KBM-7 (cell line): Measurements from ENCODE around the gene PLCB1.

Experiments
- DNase-seq: peaks from one replicate; pipeline ENCODE4 v3.0.0-alpha.2; 2015
- in situ Hi-C: fragments of 300-500 bp; cut with MboI; formaldehyde crosslinking; loops from 2 replicates; pipeline ENCODE4 v1.14.3; 2020; ENCODE audit warnings: low sequenced_read_pairs, low pct_unique_long_range_greater_than_20kb, mixed read lengths

The PLCB1 gene

DNA sequence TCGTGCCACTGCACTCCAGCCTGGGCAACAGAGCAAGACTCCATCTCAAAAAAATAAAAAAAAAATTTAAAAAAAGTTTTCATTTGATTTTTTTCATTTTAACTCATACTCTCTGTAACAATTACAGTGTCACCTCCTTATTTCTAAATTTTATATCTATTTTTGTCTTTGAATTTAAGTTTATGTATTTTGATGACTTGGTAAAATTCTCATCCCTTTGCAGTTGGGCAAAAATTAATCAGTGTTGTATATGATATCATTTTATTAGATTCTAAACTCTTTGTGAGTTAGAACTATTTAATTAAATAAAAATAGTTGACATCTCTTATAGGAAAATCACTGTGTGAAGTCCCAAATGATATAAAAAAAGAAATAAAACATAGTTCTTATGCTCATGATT is 270.7 kb downstream of the PLCB1 start:
- DNase-seq: no peak
- in situ Hi-C loops: no loop called here

DNA sequence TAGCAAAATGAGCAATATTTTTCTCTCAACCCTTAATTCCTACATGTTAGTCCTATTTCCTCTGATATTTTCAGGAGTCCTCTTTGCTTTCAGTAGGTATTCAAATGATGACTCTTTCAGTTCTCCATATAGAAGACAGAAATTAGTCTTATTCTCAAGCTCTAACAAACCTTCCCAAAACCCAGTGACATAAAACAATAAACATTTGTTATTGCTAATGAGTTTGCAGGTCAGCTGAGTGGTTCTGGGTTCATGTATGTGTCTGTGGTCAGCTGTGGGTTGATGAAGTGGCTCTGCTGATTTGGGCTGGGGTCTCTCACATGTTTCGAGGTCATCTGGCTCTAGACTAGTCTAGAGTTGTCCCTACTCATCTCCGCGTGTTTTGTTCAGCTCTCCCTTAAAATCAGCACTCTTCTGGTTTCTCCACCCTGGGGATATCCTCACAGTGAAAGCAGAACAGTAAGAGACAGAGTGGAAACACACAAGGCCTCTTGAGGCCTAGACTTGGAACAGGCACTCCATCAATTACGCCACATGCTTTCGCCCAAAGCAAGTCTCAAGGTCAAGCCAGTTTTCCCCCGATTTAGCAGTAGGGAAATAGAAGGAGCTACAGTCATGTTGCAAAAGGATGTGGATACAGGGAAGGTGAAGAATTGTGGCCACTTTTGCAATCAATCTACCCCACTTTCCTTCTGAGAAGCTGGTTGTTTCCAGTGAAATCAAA is 273.0 kb downstream of the PLCB1 start:
- in situ Hi-C loops: no loop called here

DNA sequence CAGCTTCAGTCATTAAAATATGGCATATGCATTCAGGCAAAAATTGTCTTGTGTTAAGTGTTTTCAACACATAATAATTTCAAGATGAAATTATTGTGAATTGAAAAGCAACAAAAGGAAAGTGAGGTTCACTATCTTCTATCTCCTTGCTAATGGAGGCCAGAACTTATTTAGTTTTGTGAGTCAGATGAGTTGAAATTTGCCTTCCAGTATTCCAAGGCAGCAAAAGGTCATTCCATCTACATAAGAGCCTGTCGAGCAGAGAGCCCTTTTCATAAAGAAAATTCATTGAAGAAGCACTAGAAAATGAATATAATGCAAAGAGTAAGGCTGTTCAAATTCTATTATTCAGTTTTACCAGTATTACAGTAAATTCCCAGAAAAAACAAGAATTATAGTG is 274.3 kb downstream of the PLCB1 start:
- in situ Hi-C loops: no loop called here
- DNase-seq: no peak

More for the DNA sequence above, 273.0 kb downstream of the PLCB1 start:
- DNase-seq: no peak

DNA sequence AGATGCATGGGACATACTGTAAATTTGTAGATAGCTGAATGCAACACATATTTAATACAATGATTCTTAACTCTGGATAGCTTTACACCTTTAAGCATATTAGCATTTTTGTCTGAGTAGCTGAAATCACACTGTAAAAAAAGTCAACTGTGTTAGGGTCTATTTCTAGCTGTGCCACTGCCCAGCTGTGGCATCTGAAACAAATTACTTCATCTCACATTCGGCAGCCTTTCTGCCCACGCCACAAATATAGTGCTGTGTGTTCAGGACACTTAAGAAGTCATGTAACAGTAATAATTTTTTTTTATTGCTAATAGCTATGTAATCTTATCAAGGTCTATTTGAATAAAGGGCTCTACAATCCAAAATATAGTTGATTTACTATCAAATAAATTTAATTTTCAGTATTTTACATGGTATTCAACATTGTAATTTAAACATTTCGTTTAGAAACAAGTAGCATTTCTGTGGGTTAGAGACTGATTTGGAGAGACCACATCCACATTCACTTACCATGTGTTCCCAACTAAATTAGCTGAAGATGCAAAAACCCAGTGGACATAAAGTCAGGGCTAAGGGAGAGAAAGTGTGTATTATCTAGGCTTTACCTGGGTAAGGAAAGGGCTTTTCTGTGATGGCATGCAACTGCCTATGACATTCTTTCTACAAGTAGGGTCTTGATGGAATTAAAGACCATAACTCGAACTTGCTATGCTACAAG is 276.7 kb downstream of the PLCB1 start:
- in situ Hi-C loops: no loop called here
- DNase-seq: no peak

DNA sequence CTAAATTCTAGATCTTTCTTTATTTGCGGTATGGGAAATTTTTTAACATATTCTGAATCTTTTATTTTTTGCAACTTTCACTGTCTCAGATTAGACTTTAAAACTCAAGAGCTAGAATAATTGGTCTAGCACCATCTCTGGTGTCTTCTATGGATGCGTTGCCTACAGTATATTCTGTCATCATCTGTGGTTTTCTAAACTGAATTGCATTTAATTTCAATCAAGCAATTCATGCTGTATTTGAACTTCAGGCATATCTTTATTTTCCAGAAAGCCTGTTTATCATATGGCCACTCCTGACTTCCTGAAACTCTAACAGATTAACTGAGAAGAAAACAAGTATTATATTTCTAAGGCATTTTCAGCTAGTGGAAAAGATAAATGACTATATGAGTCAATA is 281.6 kb downstream of the PLCB1 start:
- DNase-seq: no peak
- in situ Hi-C loops: no loop called here

DNA sequence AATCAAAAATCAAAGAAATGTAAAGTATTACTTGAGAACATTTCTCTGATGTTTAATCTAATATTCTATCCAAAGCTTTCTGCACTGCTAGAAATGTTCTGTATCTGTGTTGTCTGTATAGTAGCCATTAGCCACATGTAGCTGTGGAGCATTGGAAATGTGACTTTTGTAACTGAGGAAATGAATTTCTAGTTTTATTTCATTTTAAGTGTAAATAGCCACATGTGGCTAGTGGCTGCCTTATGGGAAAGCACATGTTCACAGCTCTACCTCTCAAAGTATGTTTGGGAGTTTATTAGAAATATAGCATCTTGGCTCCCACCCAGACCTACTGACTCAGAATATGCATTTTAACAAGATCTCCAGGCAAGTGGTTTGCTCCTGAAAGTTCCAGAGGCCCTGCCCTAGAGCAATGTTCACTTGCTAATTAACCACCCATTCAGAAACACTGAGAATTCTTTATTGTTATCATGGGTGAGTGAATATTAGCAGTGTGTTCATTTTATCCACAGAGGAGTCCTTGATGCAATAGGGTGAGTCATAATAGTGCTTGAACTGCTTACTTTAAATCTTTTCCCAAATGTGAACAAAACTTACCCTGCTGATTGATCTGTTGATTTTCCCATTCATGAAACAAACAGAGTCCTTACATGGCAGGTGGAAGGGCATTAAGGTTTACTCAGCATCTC is 282.7 kb downstream of the PLCB1 start:
- DNase-seq: no peak
- in situ Hi-C loops: no loop called here

DNA sequence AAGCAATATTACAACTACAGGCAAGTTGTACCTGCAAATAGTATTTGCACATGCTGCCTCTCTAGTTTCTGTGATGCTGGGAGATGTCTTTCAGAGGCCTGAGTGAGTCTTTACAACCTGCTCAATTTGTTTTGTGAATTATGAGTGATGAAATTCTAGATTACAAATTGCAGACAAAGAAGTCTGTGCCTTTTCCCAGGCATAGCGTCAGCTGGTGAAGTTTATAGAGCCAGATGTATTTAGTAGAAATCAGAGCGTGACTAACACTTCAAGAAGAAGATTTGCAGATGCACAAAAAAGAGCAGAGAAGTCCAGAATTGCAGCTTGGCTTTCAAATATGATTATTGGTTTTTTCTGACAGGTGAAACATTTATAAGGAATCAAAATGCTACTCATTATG is 289.9 kb downstream of the PLCB1 start:
- in situ Hi-C loops: no loop called here
- no peak for DNase-seq

DNA sequence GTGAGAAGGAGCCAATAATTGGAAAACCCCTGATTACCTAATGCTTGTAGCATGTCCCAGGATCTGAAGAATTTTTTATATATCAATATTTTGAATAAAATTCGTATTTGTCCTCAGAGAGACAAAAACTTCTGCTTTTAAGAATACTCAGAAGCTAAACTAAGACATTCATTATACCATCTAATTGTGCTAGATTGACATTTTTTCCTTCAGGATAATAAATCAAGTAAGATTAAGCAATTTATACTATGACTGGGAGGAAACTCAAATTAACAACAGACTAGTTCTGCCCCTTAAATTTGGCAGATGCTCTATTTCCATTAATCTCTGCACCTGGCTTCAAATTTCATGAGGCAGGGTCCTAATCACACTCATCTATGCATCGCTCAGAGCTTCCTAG is 291.4 kb downstream of the PLCB1 start:
- in situ Hi-C loops: no loop called here
- DNase-seq: no peak

DNA sequence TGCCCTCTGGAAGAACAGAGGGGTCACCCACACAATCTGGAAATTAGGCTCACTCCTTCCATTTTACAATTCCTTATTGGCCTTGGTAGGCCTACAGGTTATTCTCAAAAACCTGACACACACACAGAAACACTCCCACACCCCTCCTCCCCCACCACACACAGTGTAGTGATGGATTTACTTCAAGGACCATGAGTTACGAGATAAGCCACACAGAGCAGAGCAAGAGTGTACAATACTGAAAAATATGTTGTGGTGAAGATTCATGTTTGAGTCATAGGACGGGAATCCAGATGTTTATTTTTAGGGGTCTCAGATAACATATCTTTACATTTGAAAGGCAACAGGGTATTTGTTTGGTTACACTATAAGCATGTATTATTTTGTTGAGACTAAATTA is 291.9 kb downstream of the PLCB1 start:
- DNase-seq: no peak

DNA sequence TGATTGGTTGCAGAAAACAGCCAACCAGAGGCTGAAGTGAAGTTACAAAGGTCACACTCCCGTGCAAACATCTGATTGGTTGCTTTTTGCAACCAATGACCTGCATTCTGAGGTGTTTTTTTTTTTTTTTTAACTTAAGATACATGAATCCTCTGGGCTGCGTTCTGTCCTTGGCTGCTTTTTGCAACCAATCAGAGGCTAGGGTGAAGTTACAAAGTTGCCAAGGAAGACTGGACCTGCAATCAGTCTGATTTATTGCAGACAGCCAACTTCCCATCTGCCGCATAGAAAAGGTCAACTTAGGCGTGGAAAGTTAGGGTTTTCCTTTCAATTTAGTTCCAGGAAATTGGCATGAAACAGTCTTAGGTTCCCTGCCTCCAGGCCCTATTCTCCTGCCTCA is 292.9 kb downstream of the PLCB1 start:
- in situ Hi-C loops: no loop called here
- DNase-seq: no peak

More for the DNA sequence above, 291.9 kb downstream of the PLCB1 start:
- in situ Hi-C loops: no loop called here

DNA sequence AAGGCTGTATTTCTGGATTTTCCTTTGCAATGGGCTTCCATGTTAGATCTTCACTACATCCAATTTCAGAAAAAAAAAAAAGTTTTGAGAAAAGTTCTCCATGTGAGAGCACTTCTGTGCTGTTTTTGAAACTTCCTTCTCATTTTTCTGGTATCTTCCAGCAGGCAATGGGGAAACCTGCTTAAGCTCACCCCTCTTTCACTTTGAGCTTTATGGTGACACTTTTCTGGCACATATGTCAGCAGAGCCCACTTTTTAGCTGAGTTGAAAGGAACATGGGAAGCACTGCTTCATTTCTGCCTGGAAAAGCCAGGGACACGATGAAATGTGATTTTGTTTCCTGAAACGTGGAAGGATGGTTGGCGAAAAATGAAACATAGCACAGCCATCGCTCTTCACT is 293.7 kb downstream of the PLCB1 start:
- in situ Hi-C loops: no loop called here
- no peak for DNase-seq

DNA sequence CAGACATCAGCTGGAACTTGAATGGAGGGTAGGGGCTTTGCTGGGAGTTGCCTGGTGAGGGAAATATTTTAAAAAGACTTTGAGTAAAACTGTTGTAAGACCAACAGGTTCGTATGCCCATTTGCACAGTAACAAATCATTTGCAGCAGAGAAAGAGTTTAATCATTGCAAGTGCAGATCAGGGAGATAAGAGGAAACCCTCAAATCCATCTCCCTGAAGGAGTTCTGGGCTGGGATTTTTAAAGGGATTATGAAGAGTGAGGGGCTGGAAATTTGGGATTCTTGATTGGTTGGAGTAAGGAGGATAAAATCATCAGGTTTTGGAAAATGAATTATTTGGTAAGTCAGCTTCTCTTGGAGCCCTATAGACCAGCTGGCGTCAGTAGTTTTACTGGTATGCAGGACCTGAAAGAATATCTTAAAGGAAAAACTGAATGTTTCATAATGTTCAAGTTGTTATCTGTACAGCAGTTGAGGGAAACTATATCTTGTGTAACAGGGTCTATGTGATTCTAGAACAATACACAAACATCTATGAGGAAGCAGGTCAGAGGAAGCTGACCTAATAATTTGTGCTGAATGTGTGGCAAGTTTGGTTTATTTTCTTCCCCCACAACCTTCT is 295.5 kb downstream of the PLCB1 start:
- no peak for DNase-seq
- in situ Hi-C loops: no loop called here

DNA sequence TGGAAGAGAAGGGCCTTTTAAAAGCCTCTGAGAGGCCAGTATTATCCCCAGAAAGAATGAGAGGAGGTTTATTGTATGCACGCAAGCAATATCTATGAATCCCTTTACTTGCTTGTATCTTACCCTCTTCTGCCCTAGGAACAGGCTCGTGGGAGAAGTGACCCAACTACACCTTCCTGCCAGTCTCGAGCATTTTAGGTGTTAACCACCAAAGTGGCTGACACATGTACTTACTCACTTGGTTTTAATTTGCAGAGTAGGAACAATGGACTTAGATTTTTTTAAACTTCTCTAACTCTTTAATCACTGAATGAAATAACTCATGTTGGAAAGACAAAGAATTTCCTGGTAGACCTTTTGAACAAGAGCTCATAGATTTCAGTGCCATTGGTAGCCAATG is 296.9 kb downstream of the PLCB1 start:
- no peak for DNase-seq
- in situ Hi-C loops: no loop called here

DNA sequence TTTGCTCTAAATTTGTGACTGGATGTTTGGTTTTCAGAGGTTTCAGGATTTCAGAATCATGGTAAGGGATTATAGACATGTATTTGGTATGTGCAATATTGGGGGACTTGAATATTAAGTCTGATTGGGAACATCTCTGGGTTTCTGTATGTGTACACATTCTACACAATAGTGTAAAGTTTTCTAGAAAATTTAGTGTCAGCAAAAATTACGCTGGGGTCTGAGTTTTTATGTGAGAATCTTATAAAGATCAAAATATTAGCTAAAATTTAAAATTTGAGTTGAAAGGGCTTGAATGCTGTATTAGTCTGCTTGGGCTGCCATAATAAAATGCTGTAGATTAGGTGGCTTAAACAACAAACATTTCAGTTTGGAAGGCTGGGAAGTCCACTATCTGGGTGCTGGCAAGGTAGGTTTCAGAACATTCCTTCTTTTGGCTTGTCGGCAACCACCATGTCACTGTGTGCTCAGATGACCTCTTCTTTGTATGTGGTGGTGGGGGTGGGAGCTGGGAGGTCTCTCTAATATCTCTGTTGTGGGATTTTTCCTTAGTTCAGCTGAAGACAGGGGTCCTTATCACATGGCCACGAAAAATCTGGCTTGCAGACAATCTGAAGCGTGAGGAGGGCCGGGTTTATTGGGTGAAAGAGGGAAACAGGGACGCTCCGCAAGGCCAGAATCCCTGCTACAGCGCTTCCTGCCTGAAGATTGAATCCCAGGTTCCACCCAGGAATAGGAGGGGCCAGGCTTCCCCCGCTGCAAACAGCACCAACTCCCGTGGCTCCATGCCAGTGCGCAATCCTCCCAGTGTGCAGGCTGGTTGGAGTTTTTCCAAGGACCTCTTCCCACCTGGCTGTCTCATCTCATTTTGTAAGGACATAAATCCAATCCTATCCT is 299.7 kb downstream of the PLCB1 start:
- no peak for DNase-seq
- in situ Hi-C loops: no loop called here

DNA sequence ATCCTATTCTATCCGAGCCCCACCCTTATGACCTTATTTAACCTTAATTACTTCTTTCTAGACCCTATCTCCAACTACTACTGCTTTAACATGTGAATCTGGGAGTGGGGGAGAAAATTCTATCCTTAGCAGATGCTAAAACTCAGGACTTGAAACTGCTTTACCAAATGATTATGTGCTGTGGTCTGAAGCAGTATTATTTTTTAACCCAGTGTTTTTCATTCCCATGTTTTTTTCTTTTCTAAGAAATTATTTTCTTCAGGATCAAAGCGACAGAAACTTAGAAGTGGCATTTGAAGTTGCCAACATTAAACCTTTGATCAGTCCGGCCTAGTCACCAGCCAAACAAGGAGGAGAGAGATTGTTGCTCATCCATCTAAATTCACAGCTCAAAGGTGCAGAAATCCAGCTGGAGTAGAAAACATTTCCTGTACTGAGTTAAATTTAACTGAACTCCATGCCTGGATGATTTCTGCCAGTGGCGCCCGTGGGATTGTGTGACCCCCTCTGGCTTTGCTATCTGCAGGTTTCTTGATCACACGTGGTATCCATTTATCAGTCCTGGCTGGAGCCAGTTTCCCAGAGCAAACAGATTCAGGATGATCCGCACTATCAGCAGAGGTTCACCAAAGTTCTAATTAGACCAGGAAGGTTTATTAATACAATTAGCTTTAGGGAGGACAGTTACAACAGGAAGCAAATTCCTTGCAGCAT is 300.5 kb downstream of the PLCB1 start:
- no peak for DNase-seq
- in situ Hi-C loops: no loop called here

DNA sequence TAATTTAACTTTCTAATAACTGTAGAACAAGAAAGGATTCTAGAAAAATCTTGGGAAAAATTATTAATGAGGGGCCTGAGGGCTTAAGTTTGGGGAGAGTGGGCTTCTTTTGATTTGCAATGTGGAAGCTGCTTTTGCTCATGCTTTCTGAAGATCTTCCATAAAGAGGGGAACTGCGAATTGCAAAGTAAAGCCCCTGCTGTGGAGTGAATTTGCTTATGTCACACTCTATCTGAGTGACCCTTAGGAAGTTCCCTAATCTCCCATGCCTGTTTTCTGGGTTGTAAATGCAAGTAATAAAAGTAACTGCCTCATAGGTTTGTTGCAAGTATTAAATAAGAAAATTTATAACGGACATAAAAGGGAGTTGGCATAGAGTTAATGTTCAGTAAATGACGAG is 301.2 kb downstream of the PLCB1 start:
- in situ Hi-C loops: no loop called here
- DNase-seq: no peak

DNA sequence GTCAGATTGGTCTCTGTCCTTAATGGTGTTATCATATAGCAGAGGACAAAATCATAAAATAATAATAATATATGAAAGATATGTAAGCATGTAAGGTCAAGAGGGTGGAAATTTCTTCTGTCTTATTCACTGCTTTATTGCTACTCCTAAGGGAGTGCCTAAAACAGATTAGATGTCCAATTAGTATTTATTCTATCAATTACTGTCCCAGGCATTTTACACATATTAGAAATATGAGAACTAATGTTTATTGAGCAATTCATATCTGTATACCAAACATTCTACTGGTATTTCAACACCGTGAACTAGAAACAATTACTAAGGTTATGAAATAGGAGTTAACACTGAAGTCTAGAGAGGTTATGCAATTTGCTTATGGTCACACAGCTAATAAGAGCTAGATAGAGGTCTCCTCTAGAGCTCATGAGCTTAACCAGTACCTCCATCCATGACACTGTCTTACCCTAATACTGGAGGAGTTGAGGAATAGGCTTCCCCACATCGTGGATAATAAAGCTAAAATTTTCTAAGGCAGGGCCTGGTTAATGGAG is 302.3 kb downstream of the PLCB1 start:
- in situ Hi-C loops: no loop called here
- DNase-seq: no peak
